GM19395 (cell line): ENCODE measurements around the gene RNLS.

Source experiments
- ATAC-seq: cut with Tn5 transposase; IDR thresholded peaks from one replicate; pipeline ENCODE4 v1.9.1; 2021; ENCODE audit warnings: mild to moderate bottlenecking, moderate library complexity; ENCODE audit not compliant: unreplicated experiment

The RNLS gene

GRCh38 chr10:88482220-88482619 is 100.9 kb downstream of the RNLS start:
- no peak for ATAC-seq

DNA sequence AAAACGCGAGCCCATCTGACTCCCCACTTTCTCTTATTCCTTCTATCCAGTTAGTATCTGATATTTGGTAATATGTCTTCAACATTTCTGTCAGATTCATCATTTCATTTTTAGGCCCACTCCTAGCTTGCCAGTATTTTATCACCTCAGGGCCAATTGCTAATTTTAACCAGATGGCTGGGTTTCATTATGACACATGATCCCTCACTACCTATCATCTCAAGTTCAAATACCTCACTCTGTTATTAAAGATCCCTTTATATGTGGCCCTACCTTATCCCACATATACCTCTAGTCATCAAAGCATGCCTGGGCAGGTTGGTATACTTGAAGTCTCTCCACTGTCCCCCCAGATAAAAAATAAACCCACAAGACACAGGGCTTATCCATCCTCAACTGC is 104.9 kb downstream of the RNLS start:
- ATAC-seq = no peak

- ATAC-seq = no peak
Measured at GRCh38 chr10:88477343-88478085, 105.6 kb downstream of the RNLS start.

DNA sequence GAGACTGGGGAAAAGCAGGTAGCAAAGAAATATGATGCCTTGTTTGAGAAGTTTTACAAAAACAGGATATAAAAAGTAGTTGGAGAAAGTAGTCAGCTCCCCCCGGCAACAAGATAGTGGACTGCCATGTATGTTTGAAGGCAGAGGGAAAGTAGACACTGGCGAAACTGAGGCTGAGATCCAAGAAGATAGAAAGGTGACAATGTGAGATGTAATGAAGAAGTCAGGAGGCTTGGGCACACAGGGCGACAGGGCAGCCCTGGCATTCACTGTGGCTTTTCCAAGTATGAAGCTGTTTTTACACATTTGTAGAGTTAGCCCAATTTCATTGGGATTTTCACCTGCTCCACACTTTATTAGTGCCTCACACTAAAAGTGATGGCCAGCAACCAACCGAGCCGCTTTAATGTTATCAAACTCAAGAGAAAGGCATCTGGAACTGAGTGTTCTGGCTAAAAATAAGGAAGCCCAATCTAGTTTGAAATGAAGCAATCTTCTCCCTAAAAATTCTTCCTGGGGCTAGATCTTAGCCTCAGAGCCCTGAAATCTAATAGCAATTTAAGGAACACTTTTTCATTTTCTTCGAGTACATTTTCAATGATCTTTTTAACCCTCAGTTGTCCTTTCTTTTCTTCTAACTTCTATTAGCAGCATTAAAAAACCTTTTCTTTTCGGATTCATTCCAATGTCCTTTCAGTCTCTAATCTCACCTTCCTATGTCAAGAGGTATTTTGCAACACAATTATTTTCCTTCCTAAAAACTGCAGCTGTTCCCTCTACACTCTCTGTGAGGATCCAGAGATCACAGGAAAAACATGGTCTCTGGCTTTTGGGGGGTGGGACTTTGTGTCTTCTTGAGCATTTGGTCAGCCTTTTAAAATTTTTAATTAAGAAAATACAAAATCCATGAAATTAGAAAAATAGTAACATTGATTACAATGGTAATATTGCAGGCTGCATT is 108.0 kb downstream of the RNLS start:
- no peak for ATAC-seq

- no peak for ATAC-seq
Measured at GRCh38 chr10:88473989-88474883, 108.9 kb downstream of the RNLS start.

DNA sequence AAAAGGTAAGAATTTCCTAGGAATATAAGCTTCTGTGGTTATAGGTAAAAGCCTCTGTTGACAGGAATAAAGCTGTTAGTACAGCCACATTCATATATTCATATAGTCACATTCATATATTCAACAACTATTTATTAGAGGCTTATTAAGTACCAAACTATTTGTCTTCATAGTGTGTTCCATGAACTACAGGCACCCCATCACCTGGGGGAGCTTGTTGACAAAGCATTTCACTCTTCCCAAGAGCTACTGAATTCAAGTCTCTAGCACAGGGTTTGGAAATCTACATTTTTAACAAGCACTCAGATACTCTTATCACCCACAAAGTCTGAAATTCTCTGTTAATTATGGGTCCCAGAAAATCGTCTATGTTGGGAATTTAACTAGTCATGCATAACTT is 110.6 kb downstream of the RNLS start:
- ATAC-seq = no peak

DNA sequence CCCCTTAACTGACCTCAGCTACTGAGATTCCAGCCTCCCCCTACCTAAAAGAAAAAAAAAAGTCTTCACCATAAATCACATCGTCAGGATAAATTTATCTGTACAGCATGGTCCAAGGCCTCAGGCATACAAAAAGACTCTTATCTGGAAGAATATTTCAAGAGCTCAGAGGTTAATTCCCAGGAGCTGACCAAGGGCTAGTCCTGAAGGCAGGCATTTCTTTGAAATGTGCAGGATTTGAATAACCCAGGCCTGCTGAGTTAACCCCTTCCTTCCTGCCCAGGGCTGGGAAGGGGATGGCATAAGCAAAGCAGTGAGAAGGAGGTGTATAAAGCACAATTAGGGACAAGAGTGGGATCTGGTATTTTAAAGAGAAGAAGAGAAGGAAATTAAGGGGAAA is 111.2 kb downstream of the RNLS start:
- no peak for ATAC-seq

- no peak for ATAC-seq
Measured at GRCh38 chr10:88467835-88468485, 115.2 kb downstream of the RNLS start.

- no peak for ATAC-seq
Measured at GRCh38 chr10:88466786-88467185, 116.3 kb downstream of the RNLS start.

GRCh38 chr10:88465765-88466164 is 117.4 kb downstream of the RNLS start:
- ATAC-seq = no peak

- no peak for ATAC-seq
Measured at GRCh38 chr10:88463811-88464210, 119.3 kb downstream of the RNLS start.

- no peak for ATAC-seq
Measured at GRCh38 chr10:88461426-88461825, 121.7 kb downstream of the RNLS start.

DNA sequence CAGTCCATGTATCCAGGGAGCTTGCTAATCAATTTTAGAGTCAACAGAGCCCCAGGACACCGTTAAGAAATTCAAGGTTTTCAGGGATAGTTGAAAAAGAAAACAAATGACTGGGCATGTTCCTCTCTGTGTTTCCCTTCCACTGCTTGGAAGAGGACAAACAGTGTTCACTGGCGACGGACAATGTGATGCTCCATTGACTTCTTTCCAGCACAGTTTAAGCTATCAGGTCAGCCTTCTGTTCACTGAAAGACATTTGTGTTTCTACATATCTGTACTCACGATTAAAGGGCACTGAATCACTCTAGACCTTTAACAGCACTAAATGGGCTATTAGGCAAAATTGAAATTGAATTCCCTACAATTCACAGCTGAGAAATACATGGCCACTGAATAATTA is 123.6 kb downstream of the RNLS start:
- ATAC-seq = no peak

- no peak for ATAC-seq
Measured at GRCh38 chr10:88458209-88458608, 124.9 kb downstream of the RNLS start.

- no peak for ATAC-seq
Measured at GRCh38 chr10:88457660-88458059, 125.5 kb downstream of the RNLS start.

DNA sequence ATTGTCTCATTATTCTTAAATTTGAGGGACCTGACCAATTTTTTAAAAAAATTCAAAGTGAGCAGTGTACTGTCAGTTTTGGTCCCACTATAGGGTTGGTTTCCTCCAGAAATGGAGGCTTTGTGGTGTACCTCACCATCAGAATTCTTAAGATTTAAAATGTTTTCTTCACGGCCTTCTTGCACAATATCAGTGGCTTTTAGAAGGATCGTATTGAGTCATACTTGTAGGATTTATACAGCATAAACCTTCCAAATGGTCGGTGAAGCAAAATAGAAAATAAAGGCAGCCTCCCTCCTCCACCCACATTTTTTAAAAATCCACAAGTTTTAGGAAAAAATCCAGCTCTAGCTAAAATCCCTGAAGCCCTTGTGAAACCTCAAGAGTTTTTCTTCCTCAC is 126.4 kb downstream of the RNLS start:
- no peak for ATAC-seq

- no peak for ATAC-seq
Measured at GRCh38 chr10:88455831-88456230, 127.3 kb downstream of the RNLS start.

DNA sequence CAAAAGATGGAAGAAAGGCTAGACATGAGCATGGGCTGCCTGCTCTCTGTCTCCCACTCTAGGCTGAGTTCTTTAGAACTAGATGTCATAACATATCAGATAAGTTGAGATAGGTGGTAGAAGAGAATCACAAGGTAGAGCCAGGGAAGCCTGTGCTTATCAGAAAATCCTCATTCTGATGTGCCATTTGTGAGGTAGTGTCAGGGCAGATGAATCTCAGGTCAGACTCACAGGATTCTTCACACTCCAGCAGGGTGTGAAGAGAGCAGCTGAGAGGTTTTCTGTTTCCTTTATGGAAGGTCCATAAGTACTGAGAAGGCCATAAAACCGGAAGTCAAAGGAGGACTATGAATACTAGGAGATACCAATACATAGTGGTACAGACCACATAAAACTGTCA is 132.9 kb downstream of the RNLS start:
- ATAC-seq = no peak

DNA sequence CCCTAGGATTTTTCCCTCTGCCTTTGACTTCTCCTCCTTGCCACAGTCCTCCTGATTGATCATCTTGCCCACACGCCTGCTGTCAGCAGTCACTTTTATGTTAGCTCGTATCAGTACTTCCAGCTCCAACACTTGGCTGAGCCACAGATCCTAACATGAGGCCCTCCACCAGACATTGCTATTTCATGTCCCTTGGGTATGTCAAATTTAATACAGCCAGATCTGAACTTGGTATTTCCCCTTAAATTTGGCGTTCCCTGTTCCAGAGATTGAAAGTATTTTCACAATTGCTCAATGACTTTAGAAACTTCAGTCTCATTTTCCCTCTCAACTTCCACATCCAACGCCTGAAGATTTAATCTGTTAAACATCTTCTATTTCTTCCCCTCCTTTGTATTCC is 140.4 kb downstream of the RNLS start:
- ATAC-seq = no peak

DNA sequence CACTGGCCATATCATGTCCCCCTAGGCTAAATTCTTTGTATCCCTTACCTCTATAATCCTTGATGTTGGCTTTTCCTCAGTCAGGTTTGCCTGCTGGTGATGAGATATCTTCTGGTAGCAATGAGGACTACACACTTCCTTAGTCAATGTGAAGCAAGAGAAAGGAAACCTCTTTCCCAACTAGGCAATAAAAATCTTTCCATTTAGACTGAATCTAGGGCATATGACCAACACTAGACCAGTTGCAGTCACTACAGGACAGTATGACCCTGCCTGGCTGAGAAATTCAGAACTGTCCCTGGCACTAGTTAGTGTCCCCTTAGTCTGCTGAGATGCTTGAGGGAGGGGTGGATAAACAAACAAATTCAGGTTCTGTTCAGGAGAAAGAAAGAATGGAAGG is 142.6 kb downstream of the RNLS start:
- ATAC-seq = no peak

DNA sequence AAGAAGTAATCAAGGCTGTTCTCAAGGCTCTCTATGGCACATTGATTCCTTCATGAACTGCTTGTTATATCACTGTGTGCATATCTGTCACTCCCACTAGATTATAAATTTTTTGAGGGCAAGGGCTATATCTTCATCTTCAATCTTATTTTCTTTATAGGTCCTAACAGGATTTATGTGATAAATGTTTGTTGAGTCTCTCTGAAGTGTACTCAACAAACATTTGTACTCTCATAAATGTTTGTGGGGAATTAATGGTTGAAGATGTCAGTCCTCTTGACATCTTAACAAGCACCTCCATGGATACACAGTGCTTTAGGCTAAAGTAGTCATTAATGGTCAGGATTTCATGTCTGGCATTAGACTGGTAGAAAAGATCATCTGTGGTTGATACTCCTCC is 143.2 kb downstream of the RNLS start:
- no peak for ATAC-seq
